GM21390 (cell line): ENCODE data around the gene INAFM2.

Source experiments
- ATAC-seq: cut with Tn5 transposase; IDR thresholded peaks from one replicate; pipeline ENCODE4 v1.9.1; 2021; ENCODE audit not compliant: unreplicated experiment

INAFM2 gene

GRCh38 chr15:40287505-40287904, 36.0 kb upstream of the INAFM2 start:
- no peak for ATAC-seq

- no peak for ATAC-seq
Measured at GRCh38 chr15:40287968-40288367, 35.5 kb upstream of the INAFM2 start.

GRCh38 chr15:40289140-40289775, 34.2 kb upstream of the INAFM2 start:
- ATAC-seq = no peak

GRCh38 chr15:40290545-40290917, 33.0 kb upstream of the INAFM2 start:
- ATAC-seq = no peak

GRCh38 chr15:40290918-40291574, 32.4 kb upstream of the INAFM2 start:
- ATAC-seq = no peak

GRCh38 chr15:40292246-40292645, 31.2 kb upstream of the INAFM2 start:
- no peak for ATAC-seq

GRCh38 chr15:40293006-40293405, 30.5 kb upstream of the INAFM2 start:
- no peak for ATAC-seq

GRCh38 chr15:40293905-40294895, 29.3 kb upstream of the INAFM2 start:
- no peak for ATAC-seq

GRCh38 chr15:40295297-40295696, 28.2 kb upstream of the INAFM2 start:
- no peak for ATAC-seq

GRCh38 chr15:40295877-40296560, 27.5 kb upstream of the INAFM2 start:
- no peak for ATAC-seq

- no peak for ATAC-seq
Measured at GRCh38 chr15:40296561-40297230, 26.8 kb upstream of the INAFM2 start.

- no peak for ATAC-seq
Measured at GRCh38 chr15:40297356-40297755, 26.1 kb upstream of the INAFM2 start.

GRCh38 chr15:40298216-40298935, 25.1 kb upstream of the INAFM2 start:
- ATAC-seq = no peak

- no peak for ATAC-seq
Measured at GRCh38 chr15:40300367-40300766, 23.1 kb upstream of the INAFM2 start.

- ATAC-seq = no peak
Measured at GRCh38 chr15:40300771-40301170, 22.7 kb upstream of the INAFM2 start.

GRCh38 chr15:40301467-40302179, 21.9 kb upstream of the INAFM2 start:
- no peak for ATAC-seq

GRCh38 chr15:40302288-40302886, 21.1 kb upstream of the INAFM2 start:
- ATAC-seq = no peak

- no peak for ATAC-seq
Measured at GRCh38 chr15:40302981-40303380, 20.5 kb upstream of the INAFM2 start.

- no peak for ATAC-seq
Measured at GRCh38 chr15:40303576-40303975, 19.9 kb upstream of the INAFM2 start.
